DLD1 (cell line): ENCODE results near the gene RNASEH2A.
"Not testable (repeated sequence)": the region's sequence is repeated elsewhere in the genome, so short reads cannot be mapped to it uniquely, and the experiment has no call there.

Source experiments
- in situ Hi-C: cut with HindIII; loops from 2 replicates; pipeline ENCODE4 v1.10.0; 2017; ENCODE audit warnings: low sequenced_read_pairs

Gene RNASEH2A

GRCh38 chr19:12792853-12793289 is 13.5 kb upstream of the RNASEH2A start:
- in situ Hi-C loops = no loop called here

GRCh38 chr19:12793290-12794195 is 12.8 kb upstream of the RNASEH2A start:
- in situ Hi-C loops = no loop called here

- in situ Hi-C loops = no loop called here
Observed at GRCh38 chr19:12794196-12794941, 12.0 kb upstream of the RNASEH2A start.

- in situ Hi-C loops = no loop called here
Observed at GRCh38 chr19:12794971-12795381, 11.4 kb upstream of the RNASEH2A start.

GRCh38 chr19:12796146-12797071 is 10.0 kb upstream of the RNASEH2A start:
- in situ Hi-C loops = no loop called here

- in situ Hi-C loops = no loop called here
Observed at GRCh38 chr19:12797141-12797587, 9.2 kb upstream of the RNASEH2A start.

GRCh38 chr19:12797607-12798006 is 8.8 kb upstream of the RNASEH2A start:
- in situ Hi-C loops = not testable (repeated sequence)

GRCh38 chr19:12799742-12800465 is 6.5 kb upstream of the RNASEH2A start:
- in situ Hi-C loops = no loop called here

- in situ Hi-C loops = no loop called here
Observed at GRCh38 chr19:12800466-12800770, 6.0 kb upstream of the RNASEH2A start.

- in situ Hi-C loops = no loop called here
Observed at GRCh38 chr19:12800923-12801465, 5.4 kb upstream of the RNASEH2A start.

- in situ Hi-C loops = no loop called here
Observed at GRCh38 chr19:12801466-12802266, 4.7 kb upstream of the RNASEH2A start, which contains the start of the genes PRDX2 and THSD8. Gene PRDX2 (minus strand): TSS chr19:12801800. CDS start chr19:12801261, 539 bp downstream. Gene THSD8 (plus strand): TSS chr19:12802069. CDS start chr19:12802072, 3 bp downstream.

GRCh38 chr19:12802267-12803106 is 3.9 kb upstream of the RNASEH2A start:
- in situ Hi-C loops = no loop called here

- in situ Hi-C loops = no loop called here
Observed at GRCh38 chr19:12804051-12804450, 2.3 kb upstream of the RNASEH2A start.

GRCh38 chr19:12815088-12815487 is 8.7 kb downstream of the RNASEH2A start:
- in situ Hi-C loops = no loop called here

GRCh38 chr19:12817188-12817587 is 10.8 kb downstream of the RNASEH2A start:
- in situ Hi-C loops = not testable (repeated sequence)

GRCh38 chr19:12817810-12818209 is 11.4 kb downstream of the RNASEH2A start:
- in situ Hi-C loops = not testable (repeated sequence)

- in situ Hi-C loops = no loop called here
Observed at GRCh38 chr19:12821761-12822160, 15.4 kb downstream of the RNASEH2A start.
